ENCODE results near the gene HS1BP3.

GRCh38 chr2:20621366-20622295, 29.3 kb downstream of the HS1BP3 start:
- TF ChIP-seq CTCF (IDR thresholded peaks at IDR 0.05) (no peak), POLR2A (IDR thresholded peaks at IDR 0.05) (no peak)
